ENCODE data around the gene CLDN2.
"Not testable (repeated sequence)": the region's sequence is repeated elsewhere in the genome, so short reads cannot be mapped to it uniquely, and the experiment has no call there.

CLDN2 gene

GRCh38 chrX:106964290-106964689, 44.1 kb downstream of the CLDN2 start:
- DNase-seq = no peak

- not testable (repeated sequence) for DNase-seq
Measured at GRCh38 chrX:106966547-106966946, 46.3 kb downstream of the CLDN2 start.

GRCh38 chrX:106972896-106973295, 52.7 kb downstream of the CLDN2 start:
- DNase-seq = no peak

GRCh38 chrX:106973433-106974149, 53.4 kb downstream of the CLDN2 start:
- DNase-seq = no peak

- DNase-seq = no peak
Measured at GRCh38 chrX:106976416-106976815, 56.2 kb downstream of the CLDN2 start.
